Skeletal muscle tissue (tissue), 4 donors: ENCODE data around the gene WHRN. TPM values are rescaled to one million over a fixed set of nuclear protein-coding genes. Genes with fewer than 3 reads are reported as not detected.

Experiments used
- H3K27ac ChIP-seq: one replicate; pipeline ENCODE4 v1.7.0; 2013; ENCODE audit warnings: mild to moderate bottlenecking, low read depth, low read length, inconsistent platforms
- H3K27me3 ChIP-seq, 3 donors: one replicate each; pipeline ENCODE4 v1.7.0; 2013; ENCODE audit warnings: low read length in 3 of 3; ENCODE audit not compliant: control insufficient read depth in 3 of 3, insufficient read depth in 3 of 3
- H3K36me3 ChIP-seq, 3 donors: one replicate each; pipeline ENCODE4 v1.7.0; 2013; ENCODE audit warnings: low read length in 3 of 3; ENCODE audit not compliant: control insufficient read depth in 3 of 3, insufficient read depth in 3 of 3
- H3K4me1 ChIP-seq, 3 donors: one replicate each; pipeline ENCODE4 v1.7.0; 2013; ENCODE audit warnings: low read length in 3 of 3, mild to moderate bottlenecking in 3 of 3; ENCODE audit not compliant: control insufficient read depth in 3 of 3, insufficient read depth in 3 of 3
- H3K4me3 ChIP-seq, 3 donors: one replicate each; pipeline ENCODE4 v1.7.0; 2013; ENCODE audit warnings: low read length in 3 of 3
- H3K9ac ChIP-seq, 3 donors: one replicate each; pipeline ENCODE4 v1.7.0; 2013; ENCODE audit warnings: low read length in 3 of 3, mild to moderate bottlenecking in 3 of 3, moderate library complexity in 2 of 3, low read depth in 1 of 3
- H3K9me3 ChIP-seq, 3 donors: one replicate each; pipeline ENCODE4 v1.7.0; 2013; ENCODE audit warnings: low read length in 3 of 3; ENCODE audit not compliant: control insufficient read depth in 3 of 3
- total RNA-seq: library from RNA; depleted of rRNA; stranded (reverse); fragments of >200 nt; gene quantifications from one replicate; pipeline ENCODE4 v1.2.3, GENCODE V29; 2014
- donor health status: Osteomylitis.

WHRN gene
- total RNA-seq, 1 donor from 2014 or later = 0.52 TPM

GRCh38 chr9:114465417-114465816 lies 39.9 kb downstream of the WHRN start:
- Histone ChIP-seq H3K9me3 (peaks cover 0 to 4% (median 2%) of the 10 kb centered on the region in 3 donors), H3K27me3 (peaks cover 0 to 3% (median 0%) of the 10 kb centered on the region in 3 donors), H3K9ac (no peak overlapping the region), H3K27ac (no peak overlapping the region), H3K4me3 (no peak overlapping the region), H3K4me1 (no peaks in the 10 kb centered on the region), H3K36me3 (no peaks in the 10 kb centered on the region)

GRCh38 chr9:114464281-114465051 lies 40.8 kb downstream of the WHRN start:
- no peak overlapping the region for H3K9ac ChIP-seq
- H3K36me3 ChIP-seq = no peaks in the 10 kb centered on the region
- H3K27ac ChIP-seq = no peak overlapping the region
- no peaks in the 10 kb centered on the region for H3K9me3 ChIP-seq
- H3K27me3 ChIP-seq = peaks cover 0 to 3% (median 0%) of the 10 kb centered on the region in 3 donors
- no peaks in the 10 kb centered on the region for H3K4me1 ChIP-seq
- no peak overlapping the region for H3K4me3 ChIP-seq

- Histone ChIP-seq H3K27ac (no peak overlapping the region), H3K9ac (no peak overlapping the region), H3K9me3 (no peaks in the 10 kb centered on the region), H3K4me3 (no peak overlapping the region), H3K4me1 (no peaks in the 10 kb centered on the region), H3K36me3 (no peaks in the 10 kb centered on the region), H3K27me3 (no peaks in the 10 kb centered on the region)
Measured at GRCh38 chr9:114462791-114463190, 42.5 kb downstream of the WHRN start.

GRCh38 chr9:114461468-114461867 lies 43.8 kb downstream of the WHRN start:
- no peak overlapping the region for H3K27ac ChIP-seq
- no peak overlapping the region for H3K9ac ChIP-seq
- no peaks in the 10 kb centered on the region for H3K9me3 ChIP-seq
- no peak overlapping the region for H3K4me3 ChIP-seq
- H3K4me1 ChIP-seq = no peaks in the 10 kb centered on the region
- no peaks in the 10 kb centered on the region for H3K36me3 ChIP-seq
- no peaks in the 10 kb centered on the region for H3K27me3 ChIP-seq

- Histone ChIP-seq H3K9me3 (no peaks in the 10 kb centered on the region), H3K4me1 (no peaks in the 10 kb centered on the region), H3K4me3 (no peak overlapping the region), H3K27me3 (no peaks in the 10 kb centered on the region), H3K27ac (no peak overlapping the region), H3K9ac (no peak overlapping the region), H3K36me3 (no peaks in the 10 kb centered on the region)
Measured at GRCh38 chr9:114460513-114461199, 44.6 kb downstream of the WHRN start.

- Histone ChIP-seq H3K27ac (no peak overlapping the region), H3K4me3 (no peak overlapping the region), H3K36me3 (no peaks in the 10 kb centered on the region), H3K9ac (no peak overlapping the region), H3K9me3 (no peaks in the 10 kb centered on the region), H3K27me3 (no peaks in the 10 kb centered on the region), H3K4me1 (no peaks in the 10 kb centered on the region)
Measured at GRCh38 chr9:114459464-114459863, 45.8 kb downstream of the WHRN start.

GRCh38 chr9:114456929-114457328 lies 48.3 kb downstream of the WHRN start:
- Histone ChIP-seq H3K9ac (no peak overlapping the region), H3K27me3 (no peaks in the 10 kb centered on the region), H3K4me1 (no peaks in the 10 kb centered on the region), H3K36me3 (no peaks in the 10 kb centered on the region), H3K27ac (no peak overlapping the region), H3K9me3 (no peaks in the 10 kb centered on the region), H3K4me3 (no peak overlapping the region)

- Histone ChIP-seq H3K27me3 (no peaks in the 10 kb centered on the region), H3K9ac (no peak overlapping the region), H3K27ac (no peak overlapping the region), H3K9me3 (no peaks in the 10 kb centered on the region), H3K4me3 (no peak overlapping the region), H3K36me3 (no peaks in the 10 kb centered on the region), H3K4me1 (no peaks in the 10 kb centered on the region)
Measured at GRCh38 chr9:114454652-114455051, 50.6 kb downstream of the WHRN start.

GRCh38 chr9:114452219-114453165 lies 52.8 kb downstream of the WHRN start:
- H3K4me3 ChIP-seq = no peak overlapping the region
- H3K4me1 ChIP-seq = no peaks in the 10 kb centered on the region
- H3K36me3 ChIP-seq = no peaks in the 10 kb centered on the region
- H3K9me3 ChIP-seq = no peaks in the 10 kb centered on the region
- no peaks in the 10 kb centered on the region for H3K27me3 ChIP-seq
- no peak overlapping the region for H3K27ac ChIP-seq
- no peak overlapping the region for H3K9ac ChIP-seq

- Histone ChIP-seq H3K27ac (no peak overlapping the region), H3K9ac (no peak overlapping the region), H3K4me1 (no peaks in the 10 kb centered on the region), H3K4me3 (no peak overlapping the region), H3K36me3 (no peaks in the 10 kb centered on the region), H3K9me3 (no peaks in the 10 kb centered on the region), H3K27me3 (no peaks in the 10 kb centered on the region)
Measured at GRCh38 chr9:114451707-114452031, 53.6 kb downstream of the WHRN start.
